ENCODE measurements around the gene TFPI.

DNA sequence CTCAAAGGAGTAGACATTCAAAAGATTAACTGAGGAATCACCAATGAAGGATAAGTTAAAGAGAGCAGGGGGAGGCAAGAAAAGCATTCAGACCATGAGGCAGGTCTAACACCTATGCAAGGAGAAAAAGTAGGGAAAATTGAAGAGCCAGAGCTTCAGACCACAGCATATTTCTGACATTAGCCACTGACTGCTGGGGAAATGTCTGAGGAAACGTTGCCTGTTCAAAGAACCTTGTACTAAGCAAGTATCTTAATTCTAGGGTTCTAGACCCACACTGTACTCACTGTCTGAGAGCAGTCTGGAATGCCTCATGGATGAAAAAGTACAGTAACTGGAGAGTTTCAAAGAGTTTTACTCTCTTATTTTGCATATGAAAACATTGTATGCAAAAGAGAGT lies 39.5 kb upstream of the TFPI start:
- TF ChIP-seq CTCF (IDR thresholded peaks at IDR 0.05) (no peak), POLR2A (IDR thresholded peaks at IDR 0.05) (no peak)
